Femur (tissue), 1 donor: Measurements from ENCODE around the gene GLT6D1.

Source experiments
- DNase-seq: peaks from one replicate; pipeline ENCODE4 v3.0.0-alpha.2; 2017

GLT6D1 gene

DNA sequence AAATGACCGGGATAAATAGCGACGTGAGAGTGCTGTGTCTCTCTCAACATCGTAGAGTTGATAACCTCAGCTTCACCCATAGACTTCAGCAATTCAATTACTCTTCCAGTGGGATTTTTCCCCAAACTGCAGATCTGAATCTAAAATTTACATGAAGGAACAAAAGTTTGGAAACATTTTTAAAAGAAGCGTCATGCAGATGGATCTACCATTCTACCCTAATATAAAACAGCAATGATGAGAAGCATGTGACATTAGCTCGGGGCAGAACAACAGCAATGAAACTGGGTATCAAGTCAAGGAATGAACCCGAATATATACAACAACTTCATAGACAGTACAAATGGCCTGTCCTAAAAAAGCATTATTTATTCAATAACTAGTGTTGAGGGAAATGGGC, 18.8 kb downstream of the GLT6D1 start:
- no peak for DNase-seq

DNA sequence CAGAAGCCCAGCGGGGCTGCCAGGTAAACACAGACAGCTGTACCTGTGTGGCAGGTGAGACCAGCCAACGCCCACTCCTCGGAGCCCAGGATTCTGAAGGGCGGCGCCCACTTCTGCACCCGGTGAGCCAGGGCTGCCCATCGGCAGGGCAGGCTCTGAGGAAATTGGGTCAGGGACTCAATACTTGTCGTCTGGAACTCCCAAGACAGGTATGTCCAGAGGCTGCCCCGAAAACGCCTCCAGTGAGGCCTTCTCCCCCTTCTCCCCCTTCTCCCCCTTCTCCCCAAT, 19.8 kb downstream of the GLT6D1 start:
- DNase-seq: no peak

DNA sequence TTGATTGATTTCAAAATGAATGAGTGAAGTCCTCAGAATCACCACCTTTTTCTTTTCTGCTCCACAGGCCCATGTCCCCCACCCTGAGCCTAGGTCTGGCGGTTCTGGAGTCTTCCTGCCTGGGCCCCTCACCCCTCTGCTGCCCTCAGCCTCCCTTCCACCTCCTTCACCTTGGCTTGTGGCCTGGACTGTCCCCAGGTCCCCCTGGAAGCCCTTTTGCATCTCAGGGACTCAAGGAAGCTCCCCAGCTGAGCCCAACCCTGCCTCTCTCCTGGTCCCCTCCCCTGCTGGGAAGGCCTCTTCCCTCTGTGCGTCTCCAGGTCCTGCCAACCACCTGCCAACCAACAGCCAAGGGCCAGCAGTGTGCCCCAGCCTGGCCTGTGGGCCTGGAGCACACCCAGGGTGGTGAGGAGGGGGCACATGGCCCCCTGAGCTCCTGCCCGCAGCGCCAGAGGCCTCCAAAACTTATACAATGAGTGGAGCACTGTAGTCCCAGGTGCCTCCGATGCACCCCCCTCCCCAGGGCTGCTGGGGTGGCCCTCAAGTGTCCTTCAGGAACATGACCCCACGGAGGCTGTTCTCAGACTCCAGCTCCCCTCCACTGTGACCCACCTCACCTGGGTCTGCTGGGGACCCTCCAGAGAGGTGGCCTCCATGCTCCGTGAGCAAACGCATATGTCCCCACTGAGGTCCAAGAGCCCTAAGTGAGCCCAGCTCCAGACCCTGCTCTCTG, 20.3 kb downstream of the GLT6D1 start:
- DNase-seq: no peak

DNA sequence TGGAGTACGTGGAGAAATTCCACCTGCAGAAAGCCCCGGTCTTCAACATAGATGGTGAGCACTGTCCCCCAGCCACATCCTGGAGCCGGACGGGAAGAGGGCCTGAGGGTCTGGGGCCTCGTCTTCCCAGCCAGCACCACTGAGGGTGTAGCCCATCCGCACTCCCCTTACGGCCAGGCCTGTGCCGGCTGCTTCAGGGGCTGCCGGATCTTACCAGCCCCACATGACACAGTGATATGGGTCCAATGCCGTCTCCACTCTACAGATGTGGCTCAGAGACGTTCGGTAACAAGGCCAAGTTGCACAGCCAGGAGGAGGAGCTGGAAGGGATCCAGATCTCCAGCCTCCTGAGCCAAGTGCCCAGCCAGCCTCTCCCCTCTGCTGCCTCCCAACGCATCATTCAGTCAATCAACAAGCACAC, 21.3 kb downstream of the GLT6D1 start:
- no peak for DNase-seq

DNA sequence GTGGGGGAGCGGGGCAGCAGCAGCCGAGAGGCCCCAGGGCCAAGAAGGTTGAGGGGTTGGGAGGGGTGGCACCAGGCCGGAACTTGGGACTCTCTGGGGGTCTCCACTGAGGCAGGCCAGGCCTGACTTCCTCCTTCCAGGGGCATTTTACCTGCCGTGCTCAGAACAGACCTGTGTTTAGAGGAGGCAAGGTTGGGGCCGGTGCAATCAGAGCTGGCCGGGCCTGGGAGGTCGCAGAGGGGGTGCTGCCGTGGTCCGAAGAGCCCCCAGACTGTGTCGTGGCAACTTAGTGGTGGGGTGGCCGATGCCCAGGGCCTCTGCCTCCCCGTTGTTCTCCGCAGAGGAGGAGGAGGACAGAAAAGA, 21.8 kb downstream of the GLT6D1 start:
- DNase-seq: no peak

DNA sequence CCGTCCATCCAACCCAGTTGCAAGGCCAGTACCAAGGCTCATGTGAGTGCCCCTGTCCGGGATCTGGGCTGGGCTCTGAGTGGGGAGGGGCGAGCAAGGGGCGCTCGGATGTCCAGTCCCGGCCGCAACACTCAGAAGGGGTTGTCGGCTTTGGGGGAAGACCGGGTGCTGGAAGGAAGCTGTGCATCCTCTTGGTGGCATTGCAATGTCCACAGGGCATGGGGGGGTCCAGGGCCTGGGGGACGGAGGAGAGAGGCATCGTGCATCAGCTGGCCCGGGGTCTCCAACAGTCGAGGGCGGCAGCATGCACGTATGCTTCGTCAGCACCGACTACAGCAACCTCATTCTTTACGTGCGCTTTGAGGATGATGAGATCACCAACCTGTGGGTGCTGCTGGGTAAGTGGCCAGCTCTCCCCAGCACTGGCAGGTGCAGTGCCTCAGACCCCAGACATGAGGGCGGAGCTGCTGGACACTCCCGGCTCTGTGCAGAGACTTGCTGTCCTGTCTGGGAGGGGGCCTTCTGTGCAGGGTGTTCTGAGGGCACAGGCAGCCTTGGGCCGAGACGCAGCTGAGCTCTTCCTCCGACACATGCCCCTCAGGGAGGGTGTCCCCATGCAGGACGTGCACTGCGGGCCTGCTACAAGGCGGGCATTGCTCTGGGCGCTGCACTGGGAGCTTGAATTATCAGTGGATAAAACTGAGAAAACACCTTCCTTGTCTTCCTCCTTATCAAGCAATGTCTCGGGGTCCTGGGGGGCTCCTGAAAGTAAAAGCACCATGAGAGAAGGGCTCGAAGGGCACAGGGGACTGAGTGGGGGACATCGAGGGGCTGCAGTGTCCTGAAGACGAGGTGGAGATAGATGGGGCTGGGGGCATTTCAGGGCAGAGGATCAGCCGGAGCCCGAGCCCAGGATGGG, 22.5 kb downstream of the GLT6D1 start:
- no peak for DNase-seq

DNA sequence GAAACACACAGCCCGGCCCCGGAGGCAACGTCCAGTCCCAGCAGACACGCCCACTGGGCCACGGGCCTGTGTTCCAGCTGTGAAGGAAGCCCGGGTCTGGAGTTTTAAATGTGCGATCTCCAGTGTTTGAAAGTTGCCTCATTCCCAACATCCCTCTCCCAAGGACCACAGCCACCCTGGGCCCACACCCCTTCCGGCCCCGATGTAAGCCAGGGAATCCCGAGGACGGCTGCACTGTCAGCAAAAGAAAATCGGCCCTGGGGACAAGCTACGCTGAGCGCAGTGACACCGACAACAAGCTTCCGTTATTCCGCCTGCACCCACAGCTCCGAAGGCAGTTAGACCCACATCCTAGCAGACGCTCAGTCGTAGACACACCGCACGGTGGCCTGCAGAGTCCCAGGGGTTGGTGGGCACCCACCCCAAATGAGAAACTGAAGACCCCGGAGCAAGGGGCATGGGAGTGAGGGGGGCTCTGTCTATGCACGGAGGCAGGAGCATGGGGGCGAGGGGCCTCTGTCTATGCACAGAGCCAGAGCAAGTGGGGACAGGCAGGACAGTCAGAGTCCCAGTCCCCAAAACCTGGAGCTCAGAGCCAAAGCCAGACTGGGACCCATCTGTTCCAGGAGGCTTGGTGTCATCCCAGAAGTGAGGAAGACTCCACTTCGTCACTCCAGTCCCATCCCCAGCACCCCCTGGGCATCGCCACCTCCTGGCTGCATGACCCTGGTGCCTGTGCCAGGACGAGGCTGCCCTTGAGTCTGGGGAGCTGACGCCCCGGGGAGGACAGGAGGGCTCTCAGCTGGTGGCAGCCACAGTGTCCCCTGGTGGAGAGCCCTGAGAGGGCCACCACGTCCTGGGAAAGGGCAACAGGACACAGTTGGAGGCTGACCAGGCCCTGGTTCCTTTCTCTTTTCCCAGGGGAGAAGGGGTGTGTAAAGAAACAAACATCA, 23.4 kb downstream of the GLT6D1 start:
- DNase-seq: no peak

DNA sequence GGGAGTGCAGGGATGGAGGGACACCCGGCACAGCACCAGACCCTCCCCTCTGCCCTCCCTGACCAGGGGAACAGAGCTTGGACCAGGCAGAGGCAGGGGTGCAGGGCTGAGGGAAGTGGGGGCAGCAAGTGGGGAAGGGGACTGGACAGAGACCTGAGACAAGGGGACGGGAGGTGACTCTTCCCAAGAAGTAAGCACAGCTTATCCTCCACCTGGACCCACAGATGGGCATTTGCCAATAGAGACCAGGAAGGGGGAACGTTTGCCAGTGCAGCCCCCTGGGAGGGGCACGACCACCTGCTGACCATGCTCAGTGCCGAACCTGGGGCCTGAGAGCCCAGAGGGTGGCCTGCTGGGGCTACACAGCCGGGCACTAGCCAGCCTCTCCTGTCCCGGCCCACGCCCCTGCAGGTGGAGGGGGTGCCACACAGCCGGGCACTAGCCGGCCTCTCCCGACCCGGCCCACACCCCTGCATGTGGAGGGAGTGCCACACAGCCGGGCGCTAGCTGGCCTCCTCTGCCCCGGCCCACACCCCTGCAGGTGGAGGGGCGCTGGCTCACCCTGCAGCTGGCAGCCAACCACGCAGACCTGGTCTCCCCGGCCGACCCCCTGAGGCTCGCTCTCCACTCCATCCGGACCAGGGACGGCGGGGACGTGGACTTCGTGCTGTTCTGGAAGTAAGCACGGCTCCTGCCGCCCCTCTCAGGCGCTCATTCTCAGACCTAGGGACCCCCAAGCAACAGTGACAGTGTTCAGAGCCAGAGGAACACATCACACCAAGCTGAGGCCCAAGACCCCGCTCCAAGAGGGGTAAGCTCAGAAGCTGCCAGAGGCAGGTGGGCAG, 24.3 kb downstream of the GLT6D1 start:
- no peak for DNase-seq

DNA sequence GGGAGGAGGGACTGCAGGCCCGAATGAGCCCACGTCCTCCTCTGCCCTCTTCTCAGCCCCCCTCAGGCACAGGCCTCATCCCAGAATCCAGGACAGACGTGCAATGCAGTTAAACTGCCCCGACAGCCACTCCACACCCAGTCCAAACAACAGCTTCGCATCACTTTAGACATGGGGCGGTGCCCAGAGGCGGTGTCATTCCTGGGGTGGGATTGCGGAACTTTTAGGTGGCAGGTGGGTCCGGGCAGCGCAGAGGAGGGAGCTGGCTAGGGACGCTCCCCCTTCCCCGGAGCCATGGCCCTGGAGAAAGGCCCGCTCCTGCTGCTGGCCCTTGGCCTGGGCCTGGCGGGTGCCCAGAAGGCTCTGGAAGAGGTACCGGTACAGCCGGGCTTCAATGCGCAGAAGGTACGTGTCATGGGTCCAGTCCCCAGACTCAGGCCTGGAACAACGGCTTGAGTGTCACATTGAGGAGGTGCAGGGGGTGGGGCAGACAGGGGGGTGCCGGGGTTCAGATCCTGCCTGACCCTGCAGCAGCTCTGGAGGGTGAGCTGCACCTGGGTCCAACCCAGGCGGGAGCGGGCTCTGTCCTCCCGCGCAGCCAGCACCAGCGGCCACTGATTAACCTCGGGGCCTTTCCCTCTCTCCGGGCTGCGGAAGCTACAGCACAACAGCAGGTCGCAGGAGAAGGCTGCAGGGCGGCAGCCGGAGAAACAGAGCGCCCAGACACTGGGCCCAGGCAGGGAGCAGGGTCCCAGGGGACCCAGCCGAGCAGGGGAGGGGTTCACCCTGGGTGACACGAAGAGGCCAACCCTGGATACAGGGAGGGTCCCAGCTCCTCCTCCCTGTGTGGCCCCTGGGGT, 25.2 kb downstream of the GLT6D1 start:
- DNase-seq: no peak

DNA sequence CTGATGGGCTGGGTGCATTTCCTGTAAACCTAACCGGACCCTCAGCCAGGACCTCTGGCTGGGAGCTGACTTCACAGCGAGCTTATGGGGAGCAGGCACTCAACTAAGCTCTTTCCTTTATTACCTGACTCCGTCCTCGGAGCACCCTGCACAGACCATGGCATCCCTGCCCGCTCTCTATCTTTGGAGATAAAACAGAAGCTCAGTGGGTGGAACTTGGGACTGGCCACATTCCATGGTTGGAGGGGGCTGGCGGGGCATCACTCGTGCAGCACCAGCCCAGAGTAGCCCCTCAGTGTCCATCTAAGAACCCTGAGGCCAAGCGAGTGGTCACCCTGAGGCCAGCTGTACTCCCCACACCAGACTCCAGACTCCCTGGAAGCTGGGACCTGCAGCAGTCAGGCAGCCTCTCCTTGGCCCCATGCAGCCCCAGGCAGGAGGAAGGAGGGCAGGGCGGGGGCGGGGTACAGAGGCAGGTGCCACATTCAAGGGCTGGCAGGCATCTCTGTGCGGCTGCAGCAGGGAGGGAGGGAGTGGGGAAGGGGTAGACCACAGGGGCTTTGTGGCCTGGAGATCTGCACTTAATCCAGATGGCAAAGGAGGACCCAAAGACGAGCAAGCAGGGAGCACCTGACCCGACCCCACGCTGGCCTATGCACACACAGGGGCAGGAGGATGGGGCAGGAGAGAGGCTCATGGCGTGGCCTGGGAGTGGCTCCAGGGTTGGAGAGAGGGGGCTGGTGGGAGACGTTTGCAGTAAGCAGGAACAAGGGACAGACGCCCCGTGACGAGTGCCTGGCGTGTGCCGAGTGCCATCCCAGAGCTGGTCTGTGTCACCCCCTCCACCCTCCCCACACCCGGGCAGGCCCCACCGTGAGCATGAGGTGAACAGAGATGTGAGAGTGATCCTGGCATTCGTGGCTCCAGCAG, 26.1 kb downstream of the GLT6D1 start:
- DNase-seq: no peak

DNA sequence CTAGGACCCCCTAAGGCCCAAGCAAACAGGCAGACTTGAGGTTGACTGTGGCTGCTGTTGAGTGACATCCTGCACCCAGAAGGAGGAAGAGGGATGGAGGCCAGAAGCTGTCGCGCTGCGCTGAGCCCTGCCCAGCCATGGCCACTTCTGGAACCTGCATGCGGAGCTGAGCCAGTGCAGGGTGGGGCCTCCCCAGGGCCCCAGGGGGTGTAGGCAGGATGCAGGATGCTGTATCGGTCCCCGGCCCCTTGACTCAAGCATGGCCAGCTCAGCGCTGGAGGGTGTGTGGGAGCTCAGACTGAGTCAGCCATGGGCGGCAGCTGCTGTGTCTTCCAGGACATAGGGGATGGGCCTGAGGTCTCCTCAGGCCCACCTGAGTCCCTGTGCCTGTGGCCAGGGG, 26.9 kb downstream of the GLT6D1 start:
- no peak for DNase-seq

DNA sequence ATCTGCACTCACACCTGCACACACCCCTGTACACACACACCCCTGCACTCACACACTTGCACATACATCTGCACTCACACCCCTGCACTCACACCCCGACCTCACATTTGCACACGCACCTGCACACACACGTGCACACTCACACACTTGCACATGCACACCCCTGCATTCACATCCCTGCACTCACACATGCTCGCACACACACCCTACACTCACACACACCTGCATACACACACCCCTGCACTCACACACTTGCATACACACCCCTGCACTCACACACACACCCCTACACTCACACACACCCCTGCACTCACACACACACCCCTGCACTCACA, 27.5 kb downstream of the GLT6D1 start:
- no peak for DNase-seq

DNA sequence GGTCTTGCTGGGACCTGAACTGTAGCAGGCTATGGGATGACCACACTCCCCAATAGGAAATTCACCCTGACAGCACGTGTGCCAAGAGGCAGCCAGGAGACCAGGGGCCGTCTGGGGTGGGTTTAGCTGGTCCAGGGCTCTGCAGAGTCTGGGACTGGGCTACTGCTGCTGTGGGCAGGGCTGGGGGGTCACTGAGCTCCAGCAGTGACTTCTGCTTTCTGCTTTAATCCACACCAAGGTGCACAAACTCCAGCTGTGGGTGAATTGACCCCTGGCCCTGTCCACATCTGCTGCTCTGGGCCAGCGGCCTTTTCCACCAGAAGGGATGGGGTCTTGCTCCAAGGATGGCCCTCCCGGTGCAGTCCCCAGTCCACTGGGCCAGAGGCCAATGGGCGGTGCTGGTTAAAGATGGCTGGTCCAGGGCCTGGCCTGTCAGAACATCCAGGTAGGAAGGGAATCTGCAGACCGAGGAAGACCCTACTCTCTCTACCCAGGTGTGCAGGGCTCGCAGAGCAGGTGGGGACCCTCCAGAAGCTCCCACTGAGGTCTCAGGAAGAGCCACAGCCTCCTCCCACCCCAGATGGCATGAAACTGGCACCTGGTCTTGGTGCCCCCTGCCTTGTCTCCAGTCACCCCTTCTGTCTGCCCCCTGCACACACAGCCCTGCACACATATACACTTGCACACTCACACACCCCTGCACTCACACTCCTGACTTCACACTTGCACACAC, 28.0 kb downstream of the GLT6D1 start:
- DNase-seq: no peak

DNA sequence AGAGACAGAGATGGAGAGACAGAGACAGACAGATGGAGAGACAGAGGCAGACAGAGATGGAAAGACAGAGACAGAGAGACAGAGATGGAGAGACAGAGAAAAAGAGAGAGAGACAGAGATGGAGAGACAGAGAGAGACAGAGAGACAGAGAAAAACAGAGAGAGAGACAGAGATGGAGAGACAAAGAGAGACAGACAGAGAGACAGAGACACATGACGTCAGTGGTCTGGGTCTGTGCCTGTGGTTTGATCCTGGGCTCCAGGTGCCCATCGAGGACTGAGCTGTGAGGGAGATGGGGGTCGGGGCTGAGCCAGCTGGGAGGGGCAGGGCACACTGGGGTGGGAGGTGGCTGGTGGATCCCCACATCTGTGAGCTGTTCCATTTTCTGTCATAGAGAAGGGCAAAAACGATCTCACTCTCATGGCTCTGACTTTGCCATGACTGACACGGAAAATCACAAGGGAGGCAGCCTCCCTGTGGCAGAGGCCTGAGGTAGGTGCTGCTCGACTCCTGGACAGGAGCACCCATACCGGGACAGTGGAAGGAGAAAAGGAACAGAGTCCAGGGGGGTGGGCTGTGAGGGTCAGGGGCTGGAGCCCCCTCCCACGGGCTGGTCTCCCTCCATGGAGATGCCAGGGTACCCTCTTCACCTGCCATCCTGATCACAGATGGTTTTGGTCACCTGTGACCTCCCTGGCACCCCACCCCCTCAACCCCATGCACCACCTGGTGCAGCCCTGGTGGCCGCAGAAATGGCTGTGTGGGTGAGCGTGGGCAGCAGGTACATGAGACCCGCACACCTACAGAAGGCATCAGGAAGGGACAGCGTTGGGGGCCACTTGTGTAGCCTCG, 28.8 kb downstream of the GLT6D1 start:
- DNase-seq: no peak

DNA sequence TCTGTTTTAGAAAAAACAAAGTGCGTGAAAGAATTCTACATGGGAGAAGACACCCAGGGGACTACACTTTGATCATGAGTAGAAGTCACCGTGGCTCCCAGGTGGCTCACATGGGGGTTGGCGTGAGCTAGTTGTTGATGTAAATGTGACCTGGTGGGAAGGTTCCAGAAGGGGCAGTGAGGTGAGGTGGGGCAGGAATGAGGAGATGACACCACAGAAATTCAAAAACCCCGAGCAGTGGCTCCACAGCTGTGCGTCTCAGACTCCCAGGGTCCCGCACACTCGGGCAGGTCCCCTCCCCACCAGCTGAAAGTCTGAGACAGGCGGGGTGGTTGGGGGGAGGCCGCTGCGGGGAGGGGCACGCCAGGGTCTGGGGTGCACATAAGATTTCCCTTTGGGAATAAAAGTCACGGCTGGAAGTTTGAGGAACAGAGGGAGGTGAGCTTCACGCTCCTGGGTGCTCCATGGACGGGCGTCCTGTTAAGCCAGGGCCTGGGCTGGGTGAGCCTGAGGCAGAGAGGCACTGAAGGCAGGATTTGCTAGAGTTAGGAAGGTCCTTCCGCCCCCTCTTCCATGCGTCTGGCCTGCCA, 29.9 kb downstream of the GLT6D1 start:
- DNase-seq: no peak

DNA sequence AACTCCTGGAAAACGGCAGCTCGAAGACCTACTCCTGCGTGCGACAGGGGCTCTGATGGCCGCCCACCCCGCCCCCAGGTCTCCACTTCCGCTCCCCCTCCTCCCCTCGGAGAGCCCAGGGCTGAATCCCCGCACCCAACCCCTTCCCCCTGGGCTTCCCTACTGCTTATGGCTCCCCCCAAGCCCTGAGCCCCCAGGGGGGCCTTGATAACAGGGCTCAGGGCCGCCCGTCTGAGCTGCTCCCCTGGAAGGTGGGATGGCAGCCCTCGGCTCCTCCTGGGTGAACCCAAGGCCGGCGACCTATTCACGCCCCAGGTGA, 30.4 kb downstream of the GLT6D1 start:
- DNase-seq: no peak

DNA sequence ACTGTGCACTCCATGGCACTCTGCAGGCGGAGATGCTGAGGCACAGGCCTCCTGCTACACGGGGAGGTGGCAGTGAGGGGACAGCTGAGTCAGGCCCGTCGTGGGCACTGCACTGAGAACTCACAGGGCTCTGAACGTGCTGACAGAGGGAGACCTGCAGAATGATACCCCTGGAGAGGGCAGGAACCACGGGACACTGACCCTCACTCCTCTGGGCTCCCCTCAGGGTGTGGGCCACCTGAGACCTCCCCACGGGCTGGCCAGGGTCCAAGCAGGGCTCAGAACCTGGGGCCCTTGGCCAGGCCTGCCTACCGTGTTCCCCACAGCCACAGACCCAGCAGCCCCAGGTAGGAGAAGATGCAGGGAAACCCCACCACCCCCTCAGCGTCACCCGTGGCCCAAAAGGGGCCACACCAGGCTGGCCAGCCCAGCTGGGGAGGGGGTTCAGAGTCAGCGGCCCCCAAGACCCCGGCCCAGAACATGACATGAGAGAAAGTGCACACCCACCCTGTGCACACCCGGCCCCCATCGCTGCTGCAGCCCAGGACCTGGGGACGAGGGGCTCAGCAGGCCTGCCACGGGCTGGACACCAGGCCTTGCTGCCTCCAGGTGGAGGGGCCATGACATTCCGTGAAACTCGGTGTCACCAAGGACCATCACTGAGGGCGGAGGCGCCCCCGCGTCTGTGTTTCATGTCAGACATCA, 30.9 kb downstream of the GLT6D1 start:
- no peak for DNase-seq
